ENCODE measurements around the gene C14orf93.

Gene C14orf93

DNA sequence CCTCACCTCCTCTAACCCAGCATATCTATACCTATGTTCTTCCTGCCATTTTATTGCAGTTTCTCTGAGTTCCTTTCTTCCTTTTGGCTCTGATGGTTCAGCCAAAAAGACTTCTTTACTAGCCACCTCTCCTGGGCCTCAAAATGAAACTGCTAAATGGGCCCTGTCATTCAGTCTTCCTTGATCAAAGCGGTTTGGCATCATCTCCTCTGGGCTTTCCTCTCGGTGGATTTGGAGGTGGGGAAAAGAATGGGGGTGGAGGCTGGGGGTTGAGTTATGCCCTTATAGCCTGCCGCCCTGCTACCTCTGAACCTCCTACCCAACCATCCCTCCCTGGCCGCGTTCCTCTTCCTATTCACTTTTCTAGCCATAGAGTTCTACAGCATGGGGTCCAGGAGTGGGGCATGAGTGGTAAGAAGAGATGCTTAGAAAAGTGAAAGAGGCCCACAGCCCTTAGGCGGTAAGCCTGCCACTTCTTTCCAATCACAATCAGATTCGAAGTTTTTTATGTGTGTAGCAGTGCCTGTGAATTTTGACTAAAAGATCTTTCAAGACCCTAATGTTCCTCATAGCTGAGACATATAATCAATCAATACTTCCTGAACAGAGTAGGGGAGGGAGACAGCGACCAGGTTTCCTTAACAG, 30.1 kb downstream of the C14orf93 start:
- H3K4me2 ChIP-seq (ENCODE audit: low read length) = no peak overlapping the region; the same call in 1 of the 2 replicates
- H3K9me2 ChIP-seq (ENCODE audit: low read depth, low read length) = no peaks in the 10 kb centered on the region
- H3K27me3 ChIP-seq (ENCODE audit: insufficient read depth, low read length) = peaks cover 3% of the 10 kb centered on the region; the same call in 1 of the 2 replicates
- TF ChIP-seq, protein P1, sequence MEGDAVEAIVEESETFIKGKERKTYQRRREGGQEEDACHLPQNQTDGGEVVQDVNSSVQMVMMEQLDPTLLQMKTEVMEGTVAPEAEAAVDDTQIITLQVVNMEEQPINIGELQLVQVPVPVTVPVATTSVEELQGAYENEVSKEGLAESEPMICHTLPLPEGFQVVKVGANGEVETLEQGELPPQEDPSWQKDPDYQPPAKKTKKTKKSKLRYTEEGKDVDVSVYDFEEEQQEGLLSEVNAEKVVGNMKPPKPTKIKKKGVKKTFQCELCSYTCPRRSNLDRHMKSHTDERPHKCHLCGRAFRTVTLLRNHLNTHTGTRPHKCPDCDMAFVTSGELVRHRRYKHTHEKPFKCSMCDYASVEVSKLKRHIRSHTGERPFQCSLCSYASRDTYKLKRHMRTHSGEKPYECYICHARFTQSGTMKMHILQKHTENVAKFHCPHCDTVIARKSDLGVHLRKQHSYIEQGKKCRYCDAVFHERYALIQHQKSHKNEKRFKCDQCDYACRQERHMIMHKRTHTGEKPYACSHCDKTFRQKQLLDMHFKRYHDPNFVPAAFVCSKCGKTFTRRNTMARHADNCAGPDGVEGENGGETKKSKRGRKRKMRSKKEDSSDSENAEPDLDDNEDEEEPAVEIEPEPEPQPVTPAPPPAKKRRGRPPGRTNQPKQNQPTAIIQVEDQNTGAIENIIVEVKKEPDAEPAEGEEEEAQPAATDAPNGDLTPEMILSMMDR (IDR thresholded peaks at IDR 0.05; ENCODE audit: low read length) = no peak
- no peak for TF ChIP-seq EZH2 (IDR thresholded peaks at IDR 0.05; ENCODE audit: borderline replicate concordance, low read length)
- H3K9me3 ChIP-seq (ENCODE audit: low read length) = no peaks in the 10 kb centered on the region
- peaks cover 21% of the 10 kb centered on the region for H3K4me1 ChIP-seq (ENCODE audit: insufficient read depth, low read length, severe bottlenecking)
- H2AFZ ChIP-seq (ENCODE audit: low read length) = no peak overlapping the region
- no peak overlapping the region for H3K27ac ChIP-seq (ENCODE audit: low read depth, low read length, poor library complexity, severe bottlenecking)
- H3K4me3 ChIP-seq (ENCODE audit: low read depth, low read length, poor library complexity, severe bottlenecking) = no peak overlapping the region
- no peaks in the 10 kb centered on the region for H3F3A ChIP-seq (ENCODE audit: insufficient read depth, low read length)
- no peaks in the 10 kb centered on the region for H3K79me2 ChIP-seq (ENCODE audit: insufficient read depth, low read length)
- no peaks in the 10 kb centered on the region for H4K20me1 ChIP-seq (ENCODE audit: insufficient read depth, low read length)
- no peaks in the 10 kb centered on the region for H3K36me3 ChIP-seq (ENCODE audit: insufficient read depth, low read length)
- H3K9ac ChIP-seq (ENCODE audit: low read length) = no peak overlapping the region

DNA sequence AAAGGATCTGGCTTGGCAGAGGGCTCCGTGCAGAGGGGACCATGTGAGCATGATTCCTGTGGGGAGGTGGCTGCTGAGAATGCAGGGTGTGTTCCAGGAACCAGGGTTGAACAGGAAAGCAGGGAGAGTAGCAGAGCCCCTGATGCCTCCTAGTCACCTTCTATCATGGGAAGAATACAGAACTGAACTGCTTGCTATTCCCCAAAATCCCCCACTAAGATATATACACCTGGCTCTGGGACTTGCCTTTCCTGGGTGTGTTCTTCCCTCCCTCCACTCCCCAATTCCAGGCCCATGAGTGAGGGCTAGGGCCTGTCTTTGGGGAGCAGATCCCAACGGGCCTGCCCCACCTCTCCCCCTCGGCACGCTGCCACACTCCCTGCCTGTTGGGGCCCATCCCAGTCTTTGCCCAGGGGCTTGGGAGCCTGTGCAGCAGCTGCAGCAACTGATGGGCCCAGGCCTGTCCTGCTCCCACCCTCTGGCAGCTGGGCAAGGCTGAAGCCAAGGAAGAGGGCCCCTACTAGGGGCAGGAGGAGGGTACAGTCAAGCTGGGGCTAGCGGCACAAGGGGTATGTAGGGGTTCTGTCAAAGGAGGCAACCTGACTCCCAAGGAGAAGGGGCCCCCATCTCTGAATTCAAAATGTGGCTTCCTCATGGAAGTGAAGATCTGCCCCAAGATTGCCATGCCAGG, 30.8 kb downstream of the C14orf93 start:
- Histone ChIP-seq H3K27ac (ENCODE audit: low read depth, low read length, poor library complexity, severe bottlenecking) (no peak overlapping the region), H3K27me3 (ENCODE audit: insufficient read depth, low read length) (peaks cover 3% of the 10 kb centered on the region; the same call in 1 of the 2 replicates), H3K36me3 (ENCODE audit: insufficient read depth, low read length) (no peaks in the 10 kb centered on the region), H3K79me2 (ENCODE audit: insufficient read depth, low read length) (no peaks in the 10 kb centered on the region), H3K4me1 (ENCODE audit: insufficient read depth, low read length, severe bottlenecking) (peaks cover 21% of the 10 kb centered on the region), H3K9me2 (ENCODE audit: low read depth, low read length) (no peaks in the 10 kb centered on the region), H2AFZ (ENCODE audit: low read length) (no peak overlapping the region), H4K20me1 (ENCODE audit: insufficient read depth, low read length) (no peaks in the 10 kb centered on the region), H3K9me3 (ENCODE audit: low read length) (no peaks in the 10 kb centered on the region), H3K9ac (ENCODE audit: low read length) (no peak overlapping the region), H3K4me2 (ENCODE audit: low read length) (no peak overlapping the region), H3K4me3 (ENCODE audit: low read depth, low read length, poor library complexity, severe bottlenecking) (no peak overlapping the region), H3F3A (ENCODE audit: insufficient read depth, low read length) (no peaks in the 10 kb centered on the region)
- TF ChIP-seq, protein P1 (IDR thresholded peaks at IDR 0.05; ENCODE audit: low read length) = no peak
- TF ChIP-seq EZH2 (IDR thresholded peaks at IDR 0.05; ENCODE audit: borderline replicate concordance, low read length) = no peak

DNA sequence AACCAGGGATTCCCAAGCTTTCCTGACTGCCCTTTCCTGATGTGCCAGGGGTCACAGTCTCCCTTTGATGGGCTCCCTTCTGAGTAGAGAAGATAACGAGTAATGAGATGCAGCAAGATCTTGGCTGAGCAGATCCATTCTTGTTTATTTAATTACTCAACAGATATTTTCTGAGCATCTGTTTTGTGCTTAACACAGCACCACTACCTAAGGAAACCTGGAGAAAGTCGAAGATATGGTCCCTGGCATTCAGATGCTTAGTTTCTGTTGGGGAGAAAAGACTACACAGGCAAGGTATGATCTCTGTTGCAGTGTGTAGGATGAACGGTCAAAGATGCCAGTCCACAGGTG, 31.5 kb downstream of the C14orf93 start:
- no peaks in the 10 kb centered on the region for H3K36me3 ChIP-seq (ENCODE audit: insufficient read depth, low read length)
- H2AFZ ChIP-seq (ENCODE audit: low read length) = no peak overlapping the region
- TF ChIP-seq, protein P1 (IDR thresholded peaks at IDR 0.05; ENCODE audit: low read length) = no peak
- TF ChIP-seq EZH2 (IDR thresholded peaks at IDR 0.05; ENCODE audit: borderline replicate concordance, low read length) = no peak
- H3K4me3 ChIP-seq (ENCODE audit: low read depth, low read length, poor library complexity, severe bottlenecking) = no peak overlapping the region
- H3K9me2 ChIP-seq (ENCODE audit: low read depth, low read length) = no peaks in the 10 kb centered on the region
- H4K20me1 ChIP-seq (ENCODE audit: insufficient read depth, low read length) = no peaks in the 10 kb centered on the region
- H3K4me1 ChIP-seq (ENCODE audit: insufficient read depth, low read length, severe bottlenecking) = peaks cover 21% of the 10 kb centered on the region
- no peak overlapping the region for H3K4me2 ChIP-seq (ENCODE audit: low read length)
- H3K27ac ChIP-seq (ENCODE audit: low read depth, low read length, poor library complexity, severe bottlenecking) = no peak overlapping the region
- H3F3A ChIP-seq (ENCODE audit: insufficient read depth, low read length) = no peaks in the 10 kb centered on the region
- H3K27me3 ChIP-seq (ENCODE audit: insufficient read depth, low read length) = peaks cover 3% of the 10 kb centered on the region; the same call in 1 of the 2 replicates
- no peaks in the 10 kb centered on the region for H3K79me2 ChIP-seq (ENCODE audit: insufficient read depth, low read length)
- no peak overlapping the region for H3K9ac ChIP-seq (ENCODE audit: low read length)
- H3K9me3 ChIP-seq (ENCODE audit: low read length) = no peaks in the 10 kb centered on the region
